Pons (tissue), 1 donor: Measurements from ENCODE around the gene CHKA.
"Not testable (repeated sequence)": the region's sequence is repeated elsewhere in the genome, so short reads cannot be mapped to it uniquely, and the experiment has no call there.

Experiments
- DNase-seq: peaks from one replicate; pipeline ENCODE4 v3.0.0-alpha.2; 2016; ENCODE audit warnings: low spot score

Gene CHKA

DNA sequence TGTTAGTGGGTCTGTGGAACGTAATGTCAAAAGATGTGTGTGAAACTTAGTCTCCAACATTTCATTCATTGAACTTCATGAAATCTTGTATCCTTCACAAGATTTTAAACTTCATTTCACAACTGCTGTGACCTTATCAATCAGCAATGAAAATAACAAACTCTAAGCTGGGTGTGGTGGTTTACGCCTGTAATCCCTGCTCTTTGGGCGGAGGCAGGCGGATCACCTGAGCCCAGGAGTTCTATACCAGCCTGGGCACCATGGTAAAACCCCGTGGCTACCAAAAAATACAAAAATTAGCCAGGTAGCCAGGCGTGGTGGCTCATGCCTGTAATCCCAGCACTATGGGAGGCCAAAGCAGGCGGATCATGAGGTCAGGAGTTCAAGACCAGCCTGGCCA is 5.1 kb downstream of the CHKA start:
- DNase-seq: no peak

DNA sequence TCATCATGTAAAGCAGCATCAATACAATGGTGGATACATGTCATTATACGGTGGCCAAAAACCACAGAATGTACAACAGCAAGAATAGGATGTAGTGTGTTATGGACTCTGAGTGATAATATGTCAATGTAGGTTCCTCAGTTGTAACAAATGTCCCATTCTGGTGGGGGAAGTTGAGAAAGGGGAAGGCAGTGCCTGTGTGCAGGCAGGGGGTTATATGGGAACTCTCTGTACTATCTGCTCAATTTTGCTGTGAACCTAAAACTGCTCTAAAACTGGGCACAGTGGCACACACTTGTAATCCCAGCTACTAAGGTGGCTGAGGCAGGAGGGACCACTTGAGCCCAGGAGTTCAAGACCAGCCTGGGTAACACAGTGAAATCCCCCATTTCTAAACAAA is 5.9 kb downstream of the CHKA start:
- DNase-seq: peak; percentile 51

DNA sequence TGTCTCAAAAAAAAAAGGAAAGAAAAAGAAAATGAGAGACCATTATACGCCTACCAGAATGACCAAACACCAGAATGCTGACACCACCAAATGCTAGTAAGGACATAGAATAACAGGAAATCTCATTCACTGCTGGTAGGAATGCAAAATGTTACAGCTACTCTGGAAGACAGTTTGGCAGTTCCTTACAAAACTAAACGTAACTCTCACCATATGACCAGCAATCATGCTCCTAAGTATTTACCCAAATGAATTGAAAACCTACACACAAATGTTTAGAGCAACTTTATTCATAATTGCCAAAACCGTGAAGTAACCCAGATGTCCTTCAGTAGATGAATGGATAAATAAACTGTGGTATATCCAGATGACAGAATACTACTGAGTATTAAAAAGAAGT is 7.2 kb downstream of the CHKA start:
- peak; percentile 44 for DNase-seq

DNA sequence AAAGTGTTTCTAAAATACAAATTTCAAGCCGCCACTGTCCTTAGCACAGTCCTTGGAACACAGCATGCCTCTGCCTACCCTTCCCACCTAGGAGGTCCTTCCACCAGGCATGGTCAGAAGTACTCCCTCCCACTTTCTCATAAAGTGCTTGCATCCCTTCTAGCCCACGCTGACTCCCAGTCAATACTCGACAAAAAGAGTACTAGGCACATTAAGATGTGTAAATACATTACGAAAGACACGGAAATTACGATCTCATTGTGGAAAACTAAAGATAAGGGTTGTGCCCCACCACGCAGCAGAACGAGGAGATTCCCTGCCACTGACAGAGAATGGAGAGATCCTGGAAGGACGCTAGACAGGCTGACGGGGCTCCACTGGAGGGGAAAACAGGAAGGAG is 13.5 kb downstream of the CHKA start:
- no peak for DNase-seq

DNA sequence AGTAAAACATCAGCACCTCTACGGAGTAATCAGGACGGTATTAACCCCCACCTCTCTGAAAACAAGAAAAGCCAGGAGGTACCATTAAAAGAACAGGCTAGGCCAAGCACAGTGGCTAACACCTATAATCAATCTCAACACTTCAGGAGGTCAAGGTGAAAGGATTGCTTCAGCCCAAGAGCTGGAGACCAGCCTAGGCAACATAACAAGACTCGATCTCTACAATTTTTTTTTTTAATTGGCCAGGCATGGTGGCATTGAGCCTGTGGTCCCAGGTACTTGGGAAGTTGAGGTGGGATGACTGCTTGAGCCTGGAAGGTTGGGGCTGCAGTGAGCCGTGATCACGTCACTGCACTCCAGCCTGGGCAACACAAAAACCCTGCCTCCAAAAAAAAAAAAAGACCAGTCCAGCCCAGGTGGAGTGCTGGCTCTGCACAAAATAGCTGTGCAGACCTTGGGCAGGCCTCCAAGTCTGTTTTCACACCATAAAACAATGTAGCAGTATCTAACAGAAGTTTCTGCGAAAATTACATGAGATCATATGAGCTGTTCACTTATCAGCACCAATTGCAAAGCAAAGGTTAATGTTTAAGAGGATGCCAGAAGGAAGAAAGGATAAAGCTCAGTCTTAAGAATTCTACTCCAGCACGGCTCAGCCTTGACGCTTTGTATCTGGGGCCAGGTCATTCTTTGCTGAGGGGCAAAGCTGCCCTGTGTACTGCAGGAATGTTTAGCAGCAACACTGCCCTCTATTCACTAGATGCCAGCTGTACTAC is 14.8 kb downstream of the CHKA start:
- DNase-seq: peak; percentile 53

DNA sequence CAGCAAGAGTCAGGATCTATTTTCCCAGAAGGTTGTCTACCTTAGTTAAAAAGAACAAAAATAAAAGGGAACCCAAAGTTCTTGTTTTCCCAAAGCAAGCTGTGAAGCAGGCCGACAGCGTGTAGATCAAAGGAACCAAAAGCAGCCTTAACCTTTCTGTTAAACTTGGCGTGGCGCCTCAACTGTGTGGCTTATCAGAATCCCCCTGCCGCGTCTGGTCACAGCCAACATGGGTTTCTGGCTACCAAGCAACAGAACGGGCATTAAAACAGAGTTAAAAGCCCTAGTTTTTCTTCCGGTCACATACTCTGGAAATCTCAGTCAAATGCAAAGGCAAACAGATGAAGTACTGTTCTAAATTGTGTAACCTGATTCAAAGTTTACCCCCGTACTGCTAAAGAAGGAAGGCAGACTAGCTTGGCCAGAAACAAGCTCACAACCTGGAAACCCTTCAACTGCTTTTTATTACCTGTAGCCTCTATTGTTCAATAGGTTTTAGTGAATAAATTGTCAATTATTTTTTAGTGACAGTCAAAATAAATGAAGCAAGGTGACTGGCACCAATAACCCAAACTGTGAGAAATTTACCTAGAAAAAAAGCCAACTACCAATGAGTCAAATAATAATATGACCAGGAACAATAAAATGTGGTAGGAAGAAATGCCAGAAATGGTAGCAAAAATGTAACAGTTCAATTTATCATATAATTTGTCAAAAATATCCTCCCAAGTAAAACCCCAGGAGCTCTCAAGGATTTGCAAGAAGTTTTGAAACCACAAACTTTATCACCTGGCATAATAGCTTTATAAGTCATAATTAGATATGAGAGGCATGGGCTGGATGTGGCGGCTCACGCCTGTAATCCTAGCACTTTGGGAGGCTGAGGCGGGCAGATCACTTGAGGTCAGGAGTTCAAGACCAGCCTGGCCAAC is 21.4 kb downstream of the CHKA start:
- peak; percentile 57 for DNase-seq

DNA sequence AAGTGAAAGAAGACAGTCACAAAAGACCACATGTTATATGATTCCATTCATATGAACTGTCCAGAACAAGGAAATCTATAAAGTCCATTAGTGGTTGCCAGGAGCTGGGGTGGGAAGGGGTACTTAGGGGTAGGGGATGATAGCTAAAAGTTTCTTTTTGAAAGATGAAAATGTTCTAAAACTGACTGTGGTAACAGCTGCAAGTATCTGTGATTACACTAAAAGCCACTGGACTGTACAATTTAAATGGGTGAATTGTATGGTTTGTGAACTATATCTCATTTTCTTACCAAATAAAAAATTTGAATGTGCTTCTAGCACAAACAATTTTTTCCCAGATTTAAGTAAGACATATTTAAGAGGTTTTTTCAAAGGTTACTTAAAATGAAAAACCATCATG is 22.1 kb downstream of the CHKA start:
- no peak for DNase-seq

DNA sequence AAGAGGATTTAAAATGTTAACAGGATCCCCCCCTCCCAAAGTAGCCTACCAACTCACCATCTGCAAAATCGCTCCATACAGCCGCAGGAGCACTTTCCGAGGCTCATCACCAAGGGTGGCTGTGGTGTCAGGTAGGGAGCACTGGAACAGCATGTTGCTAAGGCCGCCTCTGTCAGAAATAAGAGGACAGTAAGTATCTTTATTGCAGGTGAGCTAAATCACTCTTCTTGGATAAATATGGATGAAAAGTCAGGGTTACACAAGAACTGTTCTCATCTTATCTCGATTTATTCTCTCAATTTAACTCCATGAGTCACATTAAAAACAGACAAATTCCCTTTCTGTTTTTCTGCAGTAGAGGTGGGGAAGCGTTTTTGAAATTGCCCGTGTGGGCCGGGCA is 24.2 kb downstream of the CHKA start:
- DNase-seq: no peak

DNA sequence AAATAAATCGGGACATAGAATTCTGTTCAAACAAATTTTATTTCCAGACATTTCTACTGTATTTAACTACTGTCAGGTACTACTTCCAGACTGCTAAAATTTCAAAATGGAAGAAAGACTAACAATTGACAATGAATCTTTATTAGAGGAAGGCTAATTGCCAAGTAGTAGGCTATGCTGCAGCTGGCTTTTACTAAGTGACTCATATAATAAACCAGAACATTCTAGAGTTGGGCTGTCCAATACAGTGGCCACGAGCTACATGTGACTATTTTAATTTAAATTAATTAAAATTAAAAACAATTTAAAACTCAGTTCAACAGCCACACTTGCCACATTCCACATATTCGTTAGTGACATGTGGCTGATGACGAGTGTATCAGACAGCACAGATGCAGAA is 27.6 kb downstream of the CHKA start:
- DNase-seq: peak; percentile 82

DNA sequence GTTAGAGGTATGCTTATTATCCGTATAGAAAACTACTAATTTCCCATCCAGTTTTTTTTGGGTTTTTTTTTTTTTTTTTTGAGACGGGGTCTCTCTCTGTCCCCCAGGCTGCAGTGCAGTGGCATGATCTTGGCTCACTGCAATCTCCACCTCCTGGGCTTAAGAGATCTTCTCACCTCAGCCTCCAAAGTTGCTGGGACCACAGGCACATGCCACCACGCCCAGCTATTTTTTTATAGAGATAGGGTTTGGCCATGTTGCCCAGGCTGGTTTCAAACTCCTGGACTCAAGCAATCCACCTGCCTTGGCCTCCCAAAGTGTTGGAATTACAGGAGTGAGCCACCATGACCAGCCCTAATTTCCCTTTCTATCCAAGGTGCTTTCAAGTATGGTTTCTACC is 28.2 kb downstream of the CHKA start:
- DNase-seq: not testable (repeated sequence)

DNA sequence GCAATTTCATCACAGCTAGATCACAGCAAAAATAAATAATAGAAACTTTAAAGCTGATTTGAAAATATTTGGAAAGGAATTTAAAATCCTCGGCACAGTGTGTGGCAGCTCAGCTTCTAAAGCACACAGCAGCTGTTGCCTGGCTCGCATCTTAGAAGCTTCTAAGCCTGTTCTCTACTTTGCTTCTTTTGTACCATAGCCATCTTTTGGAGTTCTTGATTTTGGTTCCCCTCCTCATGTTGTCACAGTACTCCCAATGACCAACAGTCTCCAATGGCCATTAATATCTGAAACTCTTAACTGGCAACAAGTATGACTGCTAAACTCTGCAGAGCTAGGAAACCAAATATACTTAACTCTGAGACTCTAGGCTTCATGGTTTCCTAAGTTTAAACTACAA is 28.8 kb downstream of the CHKA start:
- DNase-seq: peak; percentile 60

DNA sequence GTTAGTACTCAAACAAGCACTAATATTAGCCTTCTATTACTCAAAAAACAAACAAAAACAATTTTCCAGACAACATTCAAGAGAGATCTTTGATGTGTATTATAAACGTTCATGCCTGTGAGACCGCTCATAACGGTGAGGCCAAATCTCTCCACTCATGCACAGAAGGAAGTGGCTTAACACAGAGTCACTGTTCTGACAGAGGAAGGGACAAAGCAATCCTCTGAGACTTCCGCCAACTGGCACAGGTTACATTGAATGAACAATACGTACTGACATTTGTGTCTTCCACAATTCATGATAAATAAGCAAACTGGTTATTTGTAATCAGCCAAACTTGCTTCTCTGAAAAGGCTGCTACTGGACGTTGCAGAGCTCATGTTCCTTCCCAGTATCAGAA is 30.5 kb downstream of the CHKA start:
- peak; percentile 98 for DNase-seq

DNA sequence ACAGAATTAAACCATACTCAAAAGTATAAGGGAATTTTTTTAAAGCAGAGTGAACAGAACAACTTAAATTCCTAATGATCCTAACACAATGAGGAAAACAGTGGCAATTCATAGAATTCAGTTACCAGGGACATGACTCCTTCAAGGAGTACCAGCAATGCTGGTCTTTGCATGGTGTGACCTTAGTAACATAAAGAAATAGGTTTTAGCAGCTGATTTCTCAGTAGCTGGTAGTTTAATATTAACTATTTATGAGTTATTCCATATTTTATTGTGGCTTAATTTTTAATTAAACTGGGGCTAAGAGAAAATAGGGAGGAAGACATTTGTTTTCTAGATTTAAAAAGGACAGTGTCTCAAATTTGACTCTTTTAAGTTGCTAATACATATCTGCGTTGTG is 30.9 kb downstream of the CHKA start:
- DNase-seq: peak; percentile 45

DNA sequence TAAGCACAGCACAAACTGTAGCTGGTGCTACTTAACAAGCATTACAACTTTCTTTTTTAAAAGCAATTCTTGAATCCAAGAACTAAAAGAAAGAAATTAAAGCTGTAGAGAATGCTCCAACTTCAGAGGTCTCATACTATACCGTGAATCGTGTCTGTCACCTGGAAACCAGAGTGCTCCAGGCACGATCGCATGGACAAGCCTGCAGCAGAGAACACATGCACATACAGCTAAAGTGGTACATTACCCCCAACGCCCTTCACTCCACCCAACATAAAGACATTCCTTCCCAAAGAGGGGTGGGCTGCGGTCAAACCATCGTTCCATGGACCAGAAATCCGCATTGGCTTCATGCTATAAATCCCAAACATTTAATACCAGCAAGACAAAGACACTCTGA is 31.5 kb downstream of the CHKA start:
- DNase-seq: no peak

DNA sequence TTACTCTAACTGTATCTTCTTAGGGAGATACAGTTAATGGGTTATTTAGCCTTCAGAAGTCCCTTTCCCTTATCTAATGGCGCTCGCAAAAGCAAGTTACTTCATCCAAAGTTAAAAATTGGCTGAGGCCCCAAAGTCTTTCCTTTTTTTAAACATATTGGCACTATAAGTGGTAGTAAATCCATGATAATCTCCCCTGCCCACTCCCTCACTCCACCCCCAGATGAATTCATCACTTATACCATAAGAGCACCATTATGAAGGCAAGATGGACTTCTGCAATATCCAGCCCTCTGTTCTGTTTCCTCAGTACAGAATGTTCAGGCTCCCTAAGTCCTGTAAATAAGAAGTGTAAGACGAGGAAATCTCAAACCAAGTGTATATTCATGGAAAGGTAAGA is 37.7 kb downstream of the CHKA start:
- DNase-seq: no peak

DNA sequence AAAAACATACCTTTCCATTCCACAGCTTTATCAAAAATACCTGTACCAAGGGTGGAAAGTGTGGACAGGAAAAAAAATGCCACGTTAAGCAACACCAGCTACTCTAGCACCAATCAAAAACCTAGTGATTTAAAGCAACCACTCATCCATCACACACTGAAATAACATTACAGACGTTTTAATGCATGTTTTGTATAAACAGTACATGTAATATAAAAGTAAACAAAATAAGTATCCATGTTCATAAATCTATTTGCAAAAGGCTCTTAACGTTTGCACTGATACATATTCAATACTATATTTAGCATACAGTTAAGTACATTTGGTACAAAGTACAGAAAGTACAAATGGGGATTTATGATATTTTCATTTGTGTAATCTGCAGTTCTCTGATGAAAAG is 38.7 kb downstream of the CHKA start:
- no peak for DNase-seq

DNA sequence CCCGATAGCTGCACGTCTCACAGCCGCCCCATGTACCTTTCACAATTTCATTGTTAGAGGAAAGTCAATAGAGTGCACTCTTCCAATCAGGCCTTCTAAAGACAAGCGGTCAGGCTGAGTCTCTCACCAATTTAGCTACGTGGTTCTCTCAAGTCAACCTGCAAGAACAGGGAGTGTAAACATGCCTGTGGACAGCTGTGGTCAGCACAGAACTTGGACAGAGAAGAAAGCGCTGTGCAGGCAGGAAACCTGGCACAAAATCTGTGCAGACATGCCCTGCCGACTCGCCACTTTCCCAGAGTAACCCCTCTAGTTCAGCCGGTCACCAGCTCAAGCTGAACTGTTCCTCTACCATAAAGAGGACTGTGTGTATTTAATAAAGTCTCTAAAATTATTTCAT is 39.5 kb downstream of the CHKA start:
- DNase-seq: no peak

DNA sequence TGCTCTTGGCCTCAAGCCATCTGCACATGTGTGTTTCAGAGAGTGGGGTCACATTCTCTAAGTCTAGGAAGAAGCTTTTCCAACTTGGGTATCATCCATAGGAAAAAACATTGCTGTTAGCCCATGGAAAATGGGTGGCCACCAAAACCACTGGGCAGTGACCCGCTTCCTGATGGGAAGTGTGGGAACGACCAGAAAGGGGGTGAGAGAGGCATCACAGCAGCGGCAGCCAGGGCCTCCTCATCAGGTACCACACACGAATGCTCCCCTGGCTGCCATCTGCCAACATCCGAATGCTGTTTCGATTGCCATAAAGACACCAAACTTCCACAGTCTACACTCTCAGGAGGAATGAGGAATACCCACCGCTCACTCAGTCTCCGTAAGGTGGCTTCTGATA is 40.3 kb downstream of the CHKA start:
- no peak for DNase-seq

DNA sequence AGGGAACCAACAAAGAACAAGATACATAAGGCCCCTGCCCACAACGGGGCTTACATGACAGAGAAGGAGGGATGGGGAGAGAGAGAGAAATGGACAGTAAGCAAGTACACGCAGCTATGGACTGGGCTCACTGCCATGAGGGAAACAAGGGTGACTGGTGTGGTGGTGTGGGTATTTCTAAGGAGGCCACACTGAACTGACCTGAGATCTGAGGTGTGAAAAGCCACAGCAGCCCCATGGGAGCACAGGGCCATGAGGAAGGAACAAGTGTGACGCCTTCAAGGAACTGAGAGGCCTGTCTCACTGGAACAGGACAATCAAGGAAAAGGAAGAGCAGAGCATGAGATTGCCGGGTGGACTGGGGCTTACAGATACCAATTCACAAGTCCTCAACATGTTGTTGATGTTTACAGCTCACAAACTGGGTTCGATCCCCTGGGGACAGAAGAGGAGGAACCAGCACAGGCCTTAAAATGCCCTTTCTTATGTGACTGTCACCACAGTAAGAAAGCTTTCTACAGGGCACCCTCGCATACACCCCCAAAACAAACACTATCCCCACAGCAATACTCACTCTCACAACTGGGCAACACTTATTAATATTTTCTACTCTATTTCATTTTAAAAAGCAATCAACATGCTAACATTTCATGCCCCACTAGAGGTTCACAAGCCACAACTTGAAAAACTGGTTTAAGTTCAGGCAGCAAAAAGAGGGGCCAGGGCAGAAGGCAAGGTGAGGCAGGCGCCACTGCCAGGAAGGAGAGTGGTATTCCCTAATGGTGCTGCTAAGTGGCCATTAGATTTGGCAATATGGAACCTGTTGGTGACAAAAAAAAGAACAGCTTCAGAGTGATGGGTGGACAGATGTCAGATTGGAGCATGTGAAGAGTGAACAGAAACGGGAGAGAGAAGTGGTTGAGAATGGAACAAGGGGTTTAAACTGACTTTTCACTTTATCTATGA is 43.3 kb downstream of the CHKA start:
- peak; percentile 31 for DNase-seq

DNA sequence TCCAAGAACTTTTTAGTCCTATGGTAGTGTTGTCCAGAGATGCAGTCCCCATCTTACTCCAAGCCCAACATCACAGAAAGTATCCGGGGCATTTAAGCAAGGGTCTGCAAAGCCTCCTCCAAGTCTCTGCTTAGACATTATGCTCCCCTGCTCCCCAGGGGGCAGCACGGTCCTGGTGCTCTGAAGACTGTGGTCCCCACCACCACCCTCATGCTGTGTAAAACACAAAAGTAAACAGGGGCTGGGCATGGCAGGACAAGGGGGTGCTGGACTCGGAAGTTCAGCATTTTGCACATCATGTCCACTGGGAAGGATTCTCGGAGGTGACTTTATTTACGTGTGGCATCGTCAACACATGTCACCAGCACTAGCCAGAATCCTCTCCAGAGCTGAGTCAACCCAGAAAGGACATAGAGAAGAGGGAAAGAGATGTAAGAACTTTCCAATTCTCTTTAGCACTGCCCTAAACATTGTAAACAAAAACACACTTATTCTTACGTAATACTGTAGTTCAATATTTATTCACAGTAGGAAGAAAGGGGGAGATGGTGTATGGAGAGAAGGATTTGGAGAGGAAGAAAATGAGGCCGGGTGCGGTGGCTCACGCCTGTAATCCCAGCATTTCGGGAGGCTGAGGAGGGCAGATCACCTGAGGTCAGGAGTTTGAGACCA is 44.7 kb downstream of the CHKA start:
- no peak for DNase-seq

DNA sequence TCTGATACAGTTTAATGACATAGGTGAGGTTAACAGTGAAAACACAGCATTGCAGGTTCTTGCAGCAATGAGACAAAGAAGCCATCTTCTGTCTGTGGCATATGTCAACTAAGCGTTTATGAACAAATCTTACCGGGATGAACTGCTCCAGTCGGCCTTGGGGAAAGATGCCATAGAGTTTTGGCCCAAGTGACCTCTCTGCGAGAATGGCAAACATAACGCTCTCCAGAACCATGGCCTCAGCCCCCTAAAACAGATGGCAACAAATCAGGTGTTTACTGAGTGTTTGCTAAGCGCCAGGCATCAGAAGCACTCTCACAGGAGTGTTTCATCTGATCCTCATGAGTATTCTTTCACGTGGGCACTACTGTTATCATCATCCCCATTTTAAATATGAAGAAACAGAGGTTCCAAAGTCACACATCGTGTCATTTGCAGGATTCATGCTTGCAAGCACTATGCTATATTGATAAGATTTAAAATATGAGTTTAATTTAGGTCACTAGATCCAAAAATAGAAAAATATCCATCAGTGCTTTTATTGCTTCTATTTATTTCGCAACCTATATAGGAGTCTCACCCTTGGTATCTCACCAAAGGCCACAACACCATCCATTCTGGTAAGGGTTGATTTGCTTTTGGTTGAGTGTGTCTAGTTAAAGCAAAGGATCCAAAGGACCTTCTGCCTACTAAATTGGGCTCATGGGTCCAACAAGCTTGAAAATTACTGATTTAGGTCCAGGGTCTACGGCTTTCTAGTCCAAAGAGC is 46.4 kb downstream of the CHKA start:
- no peak for DNase-seq
